HCT116 (cell line): ENCODE results near the gene POLH.

Experiments used
- ATF3 ChIP-seq: IDR thresholded peaks from 2 replicates; pipeline ENCODE4 v1.6.1; 2012
- CBX3 ChIP-seq: IDR thresholded peaks from 2 replicates; pipeline ENCODE4 v1.6.1; 2012; ENCODE audit warnings: low read depth
- CTCF ChIP-seq, 3 experiments: fragments of 200-600 bp in 1 of 3; sonication (generic) in 1 of 3; IDR thresholded peaks in 2 of 3; conservative IDR thresholded peaks in 1 of 3; 2 replicates each; pipeline ENCODE4 v1.5.1; 2012 to 2017; ENCODE audit warnings: low read depth in 2 of 3, low read length in 2 of 3, antibody characterized with exemption in 1 of 3, borderline replicate concordance in 1 of 3, control low read depth in 1 of 3, mild to moderate bottlenecking in 1 of 3, mixed read lengths in 1 of 3, mixed run types in 1 of 3, moderate library complexity in 1 of 3; ENCODE audit not compliant: insufficient read depth in 1 of 3
- EZH2 ChIP-seq: fragments of 200-600 bp; sonication (generic); IDR thresholded peaks from 2 replicates; pipeline ENCODE4 v1.6.1; 2017; ENCODE audit warnings: antibody characterized with exemption, mixed run types
- FOSL1 ChIP-seq: IDR thresholded peaks from 2 replicates; pipeline ENCODE4 v1.6.1; 2012; ENCODE audit warnings: low read depth
- JUND ChIP-seq: IDR thresholded peaks from 2 replicates; pipeline ENCODE4 v1.6.1; 2012
- MAX ChIP-seq: IDR thresholded peaks from 2 replicates; pipeline ENCODE4 v1.6.1; 2012
- POLR2A ChIP-seq: IDR thresholded peaks from 2 replicates; pipeline ENCODE4 v1.7.0; 2011; ENCODE audit warnings: borderline replicate concordance; ENCODE audit not compliant: insufficient read depth, insufficient read length; ENCODE audit errors: extremely low read depth
- POLR2AphosphoS5 ChIP-seq: IDR thresholded peaks from 2 replicates; pipeline ENCODE4 v1.6.1; 2011; ENCODE audit warnings: mild to moderate bottlenecking, low read depth, low read length, moderate library complexity
- RAD21 ChIP-seq: IDR thresholded peaks from 2 replicates; pipeline ENCODE4 v1.6.1; 2012; ENCODE audit warnings: low read depth, mild to moderate bottlenecking
- SIN3A ChIP-seq: IDR thresholded peaks from 2 replicates; pipeline ENCODE4 v1.6.1; 2012; ENCODE audit warnings: low read depth
- TCF7L2 ChIP-seq: IDR thresholded peaks from 2 replicates; pipeline ENCODE4 v1.7.0; 2011; ENCODE audit warnings: borderline replicate concordance, inconsistent platforms; ENCODE audit not compliant: insufficient read depth, insufficient read length; ENCODE audit errors: extremely low read depth
- TF ChIP-seq, protein P1 (sequence below): IDR thresholded peaks from 2 replicates; pipeline ENCODE4 v1.6.1; 2012; ENCODE audit warnings: low read depth

- no peak for TF ChIP-seq CTCF (IDR thresholded peaks at IDR 0.05 in 2 of 3, conservative IDR thresholded peaks at IDR 0.05 in 1 of 3; ENCODE audit: borderline replicate concordance in 1 of 3, insufficient read depth in 1 of 3, low read depth in 2 of 3, low read length in 2 of 3)
- TF ChIP-seq EZH2 = no peak
- TF ChIP-seq RAD21 = no peak
- TF ChIP-seq MAX = no peak
- no peak for TF ChIP-seq POLR2A
- no peak for TF ChIP-seq POLR2AphosphoS5
- TF ChIP-seq, protein P1, sequence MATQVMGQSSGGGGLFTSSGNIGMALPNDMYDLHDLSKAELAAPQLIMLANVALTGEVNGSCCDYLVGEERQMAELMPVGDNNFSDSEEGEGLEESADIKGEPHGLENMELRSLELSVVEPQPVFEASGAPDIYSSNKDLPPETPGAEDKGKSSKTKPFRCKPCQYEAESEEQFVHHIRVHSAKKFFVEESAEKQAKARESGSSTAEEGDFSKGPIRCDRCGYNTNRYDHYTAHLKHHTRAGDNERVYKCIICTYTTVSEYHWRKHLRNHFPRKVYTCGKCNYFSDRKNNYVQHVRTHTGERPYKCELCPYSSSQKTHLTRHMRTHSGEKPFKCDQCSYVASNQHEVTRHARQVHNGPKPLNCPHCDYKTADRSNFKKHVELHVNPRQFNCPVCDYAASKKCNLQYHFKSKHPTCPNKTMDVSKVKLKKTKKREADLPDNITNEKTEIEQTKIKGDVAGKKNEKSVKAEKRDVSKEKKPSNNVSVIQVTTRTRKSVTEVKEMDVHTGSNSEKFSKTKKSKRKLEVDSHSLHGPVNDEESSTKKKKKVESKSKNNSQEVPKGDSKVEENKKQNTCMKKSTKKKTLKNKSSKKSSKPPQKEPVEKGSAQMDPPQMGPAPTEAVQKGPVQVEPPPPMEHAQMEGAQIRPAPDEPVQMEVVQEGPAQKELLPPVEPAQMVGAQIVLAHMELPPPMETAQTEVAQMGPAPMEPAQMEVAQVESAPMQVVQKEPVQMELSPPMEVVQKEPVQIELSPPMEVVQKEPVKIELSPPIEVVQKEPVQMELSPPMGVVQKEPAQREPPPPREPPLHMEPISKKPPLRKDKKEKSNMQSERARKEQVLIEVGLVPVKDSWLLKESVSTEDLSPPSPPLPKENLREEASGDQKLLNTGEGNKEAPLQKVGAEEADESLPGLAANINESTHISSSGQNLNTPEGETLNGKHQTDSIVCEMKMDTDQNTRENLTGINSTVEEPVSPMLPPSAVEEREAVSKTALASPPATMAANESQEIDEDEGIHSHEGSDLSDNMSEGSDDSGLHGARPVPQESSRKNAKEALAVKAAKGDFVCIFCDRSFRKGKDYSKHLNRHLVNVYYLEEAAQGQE = no peak
- no peak for TF ChIP-seq TCF7L2
- TF ChIP-seq CBX3 = no peak
- no peak for TF ChIP-seq SIN3A
- no peak for TF ChIP-seq FOSL1
- TF ChIP-seq JUND = no peak; the same call in 1 of the 2 replicates
- TF ChIP-seq ATF3 = no peak
Observed at GRCh38 chr6:43616725-43617472, 40.9 kb downstream of the POLH start.
